HepG2 (cell line): ENCODE data around the gene ZNF773. TPM values are rescaled to one million over a fixed set of nuclear protein-coding genes. Genes with fewer than 3 reads are reported as not detected.
"Not testable (repeated sequence)": the region's sequence is repeated elsewhere in the genome, so short reads cannot be mapped to it uniquely, and the experiment has no call there.

Experiments
- ATF1 ChIP-seq: IDR thresholded peaks from 2 replicates; pipeline ENCODE4 v1.6.1; 2016; ENCODE audit warnings: mild to moderate bottlenecking, control low read depth
- CBFB ChIP-seq: sonication (generic); formaldehyde crosslinking; IDR thresholded peaks from 2 replicates; pipeline ENCODE4 v1.4.0; 2020; ENCODE audit warnings: missing genetic modification reagents
- DMAP1 ChIP-seq: IDR thresholded peaks from 2 replicates; pipeline ENCODE4 v1.6.1; 2016
- ELF3 ChIP-seq: IDR thresholded peaks from 2 replicates; pipeline ENCODE4 v1.6.1; 2016; ENCODE audit warnings: missing genetic modification reagents, missing compliant biosample characterization
- ETV5 ChIP-seq: IDR thresholded peaks from 2 replicates; pipeline ENCODE4 v1.6.1; 2018; ENCODE audit warnings: missing biosample characterization, missing genetic modification reagents, inconsistent platforms, borderline replicate concordance
- KAT8 ChIP-seq: IDR thresholded peaks from 2 replicates; pipeline ENCODE4 v1.6.1; 2016; ENCODE audit warnings: missing genetic modification reagents, missing compliant biosample characterization
- KMT2A ChIP-seq: sonication (generic); formaldehyde crosslinking; IDR thresholded peaks from 2 replicates; pipeline ENCODE4 v1.4.0; 2020; ENCODE audit warnings: missing genetic modification reagents
- MXD4 ChIP-seq: IDR thresholded peaks from 2 replicates; pipeline ENCODE4 v1.6.1; 2016; ENCODE audit warnings: mild to moderate bottlenecking, missing biosample characterization, missing genetic modification reagents
- NRL ChIP-seq: sonication (generic); formaldehyde crosslinking; IDR thresholded peaks from 2 replicates; pipeline ENCODE4 v1.5.0; 2020; ENCODE audit warnings: missing genetic modification reagents, mild to moderate bottlenecking, moderate library complexity, borderline replicate concordance
- RCOR2 ChIP-seq: IDR thresholded peaks from 2 replicates; pipeline ENCODE4 v1.6.1; 2016; ENCODE audit warnings: missing biosample characterization, missing genetic modification reagents
- SP1 ChIP-seq, 2 experiments: fragments of 450-650 bp in 1 of 2; sonication (generic) in 1 of 2; formaldehyde crosslinking in 1 of 2; IDR thresholded peaks; 2 replicates each; pipeline versions ENCODE4 v1.4.0 to v1.6.1; 2016 to 2020; ENCODE audit warnings: missing genetic modification reagents in 1 of 2
- SUZ12 ChIP-seq: fragments of 150-350 bp; IDR thresholded peaks from 2 replicates; pipeline ENCODE4 v1.6.1; 2014; ENCODE audit warnings: low read depth, low read length
- TARDBP ChIP-seq: sonication (generic); formaldehyde crosslinking; IDR thresholded peaks from 2 replicates; pipeline ENCODE4 v1.8.0; 2022; ENCODE audit warnings: mild to moderate bottlenecking, missing genetic modification reagents
- TBX3 ChIP-seq: fragments of 450-650 bp; IDR thresholded peaks from 2 replicates; pipeline ENCODE4 v1.6.1; 2017; ENCODE audit warnings: antibody characterized with exemption, mild to moderate bottlenecking, inconsistent platforms, borderline replicate concordance
- ZNF124 ChIP-seq: sonication (generic); formaldehyde crosslinking; IDR thresholded peaks from 2 replicates; pipeline ENCODE4 v1.4.0; 2020; ENCODE audit warnings: missing genetic modification reagents
- ZNF143 ChIP-seq: sonication (generic); formaldehyde crosslinking; IDR thresholded peaks from 2 replicates; pipeline ENCODE4 v1.4.0; 2020; ENCODE audit warnings: missing genetic modification reagents
- ZNF607 ChIP-seq: sonication (generic); formaldehyde crosslinking; IDR thresholded peaks from 2 replicates; pipeline ENCODE4 v1.5.1; 2020; ENCODE audit warnings: missing genetic modification reagents, mild to moderate bottlenecking, borderline replicate concordance
- ZNF883 ChIP-seq: sonication (generic); formaldehyde crosslinking; IDR thresholded peaks from 2 replicates; pipeline ENCODE4 v1.5.1; 2020; ENCODE audit warnings: mild to moderate bottlenecking, missing genetic modification reagents; ENCODE audit errors: not compliant biosample characterization
- polyA plus RNA-seq, 8 experiments: library from polyadenylated mRNA; depleted of rRNA in 3 of 8; stranded (reverse) in 7 of 8; unstranded in 1 of 8; fragments of >200 nt; fragmentation: Illumina TruSeq in 4 of 8; extraction: Trizol in 4 of 8; gene quantifications; 2 replicates each; pipeline versions ENCODE4 v1.2.1 to v1.2.3, GENCODE V29; 2011 to 2016; ENCODE audit warnings: low read depth in 4 of 8, missing spikeins in 1 of 8, mixed read lengths in 1 of 8; ENCODE audit not compliant: insufficient read depth in 1 of 8
- total RNA-seq, 5 experiments: library from RNA; depleted of rRNA; stranded (reverse); fragments of >200 nt; fragmentation: Illumina TruSeq; extraction: Trizol; gene quantifications; 2 replicates each; pipeline ENCODE4 v1.2.3, GENCODE V29; 2016; ENCODE audit warnings: low read depth in 1 of 5
- TF ChIP-seq, protein P1 (sequence below): sonication (generic); formaldehyde crosslinking; IDR thresholded peaks from 2 replicates; pipeline ENCODE4 v1.5.1; 2020; ENCODE audit warnings: mild to moderate bottlenecking, moderate library complexity, missing genetic modification reagents
- TF ChIP-seq, protein P2 (sequence below): IDR thresholded peaks from 2 replicates; pipeline ENCODE4 v1.6.1; 2012; ENCODE audit warnings: inconsistent platforms
- TF ChIP-seq, protein P3 (sequence below): sonication (generic); formaldehyde crosslinking; IDR thresholded peaks from 2 replicates; pipeline ENCODE4 v1.9.0; 2022; ENCODE audit warnings: missing genetic modification reagents, mild to moderate bottlenecking, borderline replicate concordance
- TF ChIP-seq, protein P4 (sequence below): sonication (generic); formaldehyde crosslinking; IDR thresholded peaks from 2 replicates; pipeline ENCODE4 v1.5.0; 2020; ENCODE audit warnings: mild to moderate bottlenecking, missing genetic modification reagents, borderline replicate concordance

Gene ZNF773
- total and polyA plus RNA-seq, 2 of the 13 experiments (the other 11 are each of a cell fraction or from before 2014, with no cell fraction given): 5.7 to 6.7 TPM

DNA sequence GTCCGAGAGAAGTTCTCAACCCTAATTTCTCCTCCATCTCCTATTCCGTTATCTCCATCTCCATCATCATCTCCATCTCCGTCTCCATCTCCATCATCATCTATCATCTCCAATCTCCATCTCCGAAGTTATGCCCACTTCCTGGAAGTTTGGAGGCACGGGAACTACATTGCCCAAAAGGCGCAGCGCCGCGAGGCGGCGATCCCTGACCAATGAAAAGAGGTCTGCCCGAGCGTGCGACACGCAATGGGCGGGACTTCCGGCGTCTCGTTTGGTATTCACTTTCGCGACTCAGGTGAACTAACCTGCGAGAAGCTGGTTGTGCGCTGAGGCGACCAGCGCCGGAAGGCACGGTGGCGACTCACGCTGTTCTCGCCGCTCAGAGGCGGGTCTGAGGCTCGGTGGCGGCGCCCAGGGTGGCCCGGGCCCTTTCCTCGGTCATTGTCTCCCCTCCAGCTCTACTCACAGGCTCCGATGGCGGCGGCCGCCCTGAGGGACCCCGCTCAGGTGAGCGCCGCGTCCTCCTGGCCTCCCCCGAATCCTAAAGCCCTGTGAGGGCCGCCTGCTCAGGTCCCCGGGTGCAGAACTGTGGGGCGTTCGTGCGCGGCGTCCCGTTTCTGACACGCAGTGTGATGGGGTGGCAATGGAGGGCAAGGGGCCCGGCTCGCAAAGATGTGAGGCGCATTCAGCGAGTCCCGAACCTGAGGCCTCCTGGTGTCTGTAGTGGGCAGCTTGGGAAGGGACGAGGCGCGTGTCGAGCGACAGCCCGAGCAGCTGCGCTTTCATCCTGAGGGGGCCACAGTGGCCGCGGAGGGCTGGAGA, 12.1 kb upstream of the ZNF773 start, which contains the start of gene ZNF419 (continued):
- 0 out of 2 replicates have a peak, but pooled peaks have one; percentile 52 for TF ChIP-seq TARDBP (CRISPR knock-in tag)
- TF ChIP-seq DMAP1 (CRISPR knock-in tag): peak; percentile 48; the same call in 1 of the 2 replicates
- TF ChIP-seq, protein P1, sequence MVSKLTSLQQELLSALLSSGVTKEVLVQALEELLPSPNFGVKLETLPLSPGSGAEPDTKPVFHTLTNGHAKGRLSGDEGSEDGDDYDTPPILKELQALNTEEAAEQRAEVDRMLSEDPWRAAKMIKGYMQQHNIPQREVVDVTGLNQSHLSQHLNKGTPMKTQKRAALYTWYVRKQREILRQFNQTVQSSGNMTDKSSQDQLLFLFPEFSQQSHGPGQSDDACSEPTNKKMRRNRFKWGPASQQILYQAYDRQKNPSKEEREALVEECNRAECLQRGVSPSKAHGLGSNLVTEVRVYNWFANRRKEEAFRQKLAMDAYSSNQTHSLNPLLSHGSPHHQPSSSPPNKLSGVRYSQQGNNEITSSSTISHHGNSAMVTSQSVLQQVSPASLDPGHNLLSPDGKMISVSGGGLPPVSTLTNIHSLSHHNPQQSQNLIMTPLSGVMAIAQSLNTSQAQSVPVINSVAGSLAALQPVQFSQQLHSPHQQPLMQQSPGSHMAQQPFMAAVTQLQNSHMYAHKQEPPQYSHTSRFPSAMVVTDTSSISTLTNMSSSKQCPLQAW (CRISPR knock-in tag): peak; percentile 74
- TF ChIP-seq, protein P2, sequence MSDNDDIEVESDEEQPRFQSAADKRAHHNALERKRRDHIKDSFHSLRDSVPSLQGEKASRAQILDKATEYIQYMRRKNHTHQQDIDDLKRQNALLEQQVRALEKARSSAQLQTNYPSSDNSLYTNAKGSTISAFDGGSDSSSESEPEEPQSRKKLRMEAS: 0 out of 2 replicates have a peak, but pooled peaks have one; percentile 26
- TF ChIP-seq, protein P3, sequence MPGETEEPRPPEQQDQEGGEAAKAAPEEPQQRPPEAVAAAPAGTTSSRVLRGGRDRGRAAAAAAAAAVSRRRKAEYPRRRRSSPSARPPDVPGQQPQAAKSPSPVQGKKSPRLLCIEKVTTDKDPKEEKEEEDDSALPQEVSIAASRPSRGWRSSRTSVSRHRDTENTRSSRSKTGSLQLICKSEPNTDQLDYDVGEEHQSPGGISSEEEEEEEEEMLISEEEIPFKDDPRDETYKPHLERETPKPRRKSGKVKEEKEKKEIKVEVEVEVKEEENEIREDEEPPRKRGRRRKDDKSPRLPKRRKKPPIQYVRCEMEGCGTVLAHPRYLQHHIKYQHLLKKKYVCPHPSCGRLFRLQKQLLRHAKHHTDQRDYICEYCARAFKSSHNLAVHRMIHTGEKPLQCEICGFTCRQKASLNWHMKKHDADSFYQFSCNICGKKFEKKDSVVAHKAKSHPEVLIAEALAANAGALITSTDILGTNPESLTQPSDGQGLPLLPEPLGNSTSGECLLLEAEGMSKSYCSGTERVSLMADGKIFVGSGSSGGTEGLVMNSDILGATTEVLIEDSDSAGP (CRISPR knock-in tag): peak; percentile 68; the same call in 1 of the 2 replicates
- 0 out of 2 replicates have a peak, but pooled peaks have one; percentile 12 for TF ChIP-seq RCOR2 (CRISPR knock-in tag)
- TF ChIP-seq ZNF124: 0 out of 2 replicates have a peak, but pooled peaks have one; percentile 21
- TF ChIP-seq NRL (CRISPR knock-in tag): 0 out of 2 replicates have a peak, but pooled peaks have one; percentile 64
- TF ChIP-seq ELF3: peak; percentile 90
- peak; percentile 80 for TF ChIP-seq SUZ12
- TF ChIP-seq KMT2A (CRISPR knock-in tag): 0 out of 2 replicates have a peak, but pooled peaks have one; percentile 33
- TF ChIP-seq ETV5 (CRISPR knock-in tag): peak; percentile 46; the same call in 1 of the 2 replicates
- not testable (repeated sequence) for TF ChIP-seq SP1 (IDR thresholded peaks at IDR 0.05)
- TF ChIP-seq SP1 (CRISPR knock-in tag; IDR thresholded peaks at IDR 0.05): peak; percentile 52; the same call in 1 of the 2 replicates
- TF ChIP-seq ZNF883: peak; percentile 24
- peak; percentile 99 for TF ChIP-seq ZNF143 (CRISPR knock-in tag)
- peak; percentile 44; the same call in 1 of the 2 replicates for TF ChIP-seq TBX3
- peak; percentile 61; the same call in 1 of the 2 replicates for TF ChIP-seq MXD4 (CRISPR knock-in tag)
- TF ChIP-seq ATF1 (CRISPR knock-in tag): peak; percentile 92
- TF ChIP-seq KAT8 (CRISPR knock-in tag): peak; percentile 84
- TF ChIP-seq ZNF607 (CRISPR knock-in tag): 0 out of 2 replicates have a peak, but pooled peaks have one; percentile 31
- TF ChIP-seq, protein P4, sequence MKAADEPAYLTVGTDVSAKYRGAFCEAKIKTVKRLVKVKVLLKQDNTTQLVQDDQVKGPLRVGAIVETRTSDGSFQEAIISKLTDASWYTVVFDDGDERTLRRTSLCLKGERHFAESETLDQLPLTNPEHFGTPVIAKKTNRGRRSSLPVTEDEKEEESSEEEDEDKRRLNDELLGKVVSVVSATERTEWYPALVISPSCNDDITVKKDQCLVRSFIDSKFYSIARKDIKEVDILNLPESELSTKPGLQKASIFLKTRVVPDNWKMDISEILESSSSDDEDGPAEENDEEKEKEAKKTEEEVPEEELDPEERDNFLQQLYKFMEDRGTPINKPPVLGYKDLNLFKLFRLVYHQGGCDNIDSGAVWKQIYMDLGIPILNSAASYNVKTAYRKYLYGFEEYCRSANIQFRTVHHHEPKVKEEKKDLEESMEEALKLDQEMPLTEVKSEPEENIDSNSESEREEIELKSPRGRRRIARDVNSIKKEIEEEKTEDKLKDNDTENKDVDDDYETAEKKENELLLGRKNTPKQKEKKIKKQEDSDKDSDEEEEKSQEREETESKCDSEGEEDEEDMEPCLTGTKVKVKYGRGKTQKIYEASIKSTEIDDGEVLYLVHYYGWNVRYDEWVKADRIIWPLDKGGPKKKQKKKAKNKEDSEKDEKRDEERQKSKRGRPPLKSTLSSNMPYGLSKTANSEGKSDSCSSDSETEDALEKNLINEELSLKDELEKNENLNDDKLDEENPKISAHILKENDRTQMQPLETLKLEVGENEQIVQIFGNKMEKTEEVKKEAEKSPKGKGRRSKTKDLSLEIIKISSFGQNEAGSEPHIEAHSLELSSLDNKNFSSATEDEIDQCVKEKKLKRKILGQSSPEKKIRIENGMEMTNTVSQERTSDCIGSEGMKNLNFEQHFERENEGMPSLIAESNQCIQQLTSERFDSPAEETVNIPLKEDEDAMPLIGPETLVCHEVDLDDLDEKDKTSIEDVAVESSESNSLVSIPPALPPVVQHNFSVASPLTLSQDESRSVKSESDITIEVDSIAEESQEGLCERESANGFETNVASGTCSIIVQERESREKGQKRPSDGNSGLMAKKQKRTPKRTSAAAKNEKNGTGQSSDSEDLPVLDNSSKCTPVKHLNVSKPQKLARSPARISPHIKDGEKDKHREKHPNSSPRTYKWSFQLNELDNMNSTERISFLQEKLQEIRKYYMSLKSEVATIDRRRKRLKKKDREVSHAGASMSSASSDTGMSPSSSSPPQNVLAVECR (CRISPR knock-in tag): peak; percentile 88; the same call in 1 of the 2 replicates
- 0 out of 2 replicates have a peak, but pooled peaks have one; percentile 9 for TF ChIP-seq CBFB (CRISPR knock-in tag)
